Measurements from ENCODE around the gene STON2.
"Not testable (repeated sequence)": the region's sequence is repeated elsewhere in the genome, so short reads cannot be mapped to it uniquely, and the experiment has no call there.

STON2 gene

DNA sequence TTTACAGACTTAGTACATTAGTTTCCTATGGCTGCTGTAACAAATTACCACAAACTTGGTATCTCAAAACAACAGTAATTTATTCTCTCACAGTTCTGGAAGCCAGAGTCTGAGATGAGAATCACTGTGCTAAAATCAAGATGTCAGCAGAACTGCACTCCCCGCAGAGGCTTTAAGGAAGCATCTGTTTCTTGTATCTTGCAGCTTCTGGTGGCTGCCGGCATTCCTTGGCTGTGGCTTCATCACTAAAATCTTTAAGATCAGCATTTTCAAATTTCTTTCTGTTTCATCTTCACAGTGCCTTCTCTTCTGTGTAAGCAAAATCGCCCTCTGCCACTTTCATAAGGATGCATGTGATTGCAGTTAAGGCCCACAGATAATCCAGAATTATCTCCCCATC lies 9.4 kb downstream of the STON2 start:
- no peak for DNase-seq (ENCODE audit: low read depth, low spot score)
- no peak overlapping the region for H3K4me3 ChIP-seq (ENCODE audit: low read length)

DNA sequence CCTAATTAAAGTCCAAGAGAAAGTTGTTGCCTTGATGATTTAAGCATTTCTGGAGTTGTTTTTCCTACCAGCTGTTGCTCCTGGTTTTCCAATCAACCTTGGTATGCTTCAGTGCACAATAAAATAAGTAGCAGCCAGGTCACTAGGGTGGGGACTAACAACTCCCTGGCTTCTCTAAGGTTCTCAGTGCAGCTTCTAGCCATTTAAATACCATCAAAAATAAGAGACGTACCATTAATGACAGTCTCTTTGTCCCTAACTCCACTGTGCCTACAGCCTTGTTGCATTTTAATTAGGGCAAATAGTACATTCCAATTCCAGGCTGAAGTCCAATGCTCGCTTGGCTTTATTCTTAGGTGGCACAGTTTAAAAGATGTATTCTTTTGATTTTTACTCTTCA lies 11.8 kb downstream of the STON2 start:
- no peak overlapping the region for H3K4me3 ChIP-seq (ENCODE audit: low read length)
- DNase-seq (ENCODE audit: low read depth, low spot score): no peak

DNA sequence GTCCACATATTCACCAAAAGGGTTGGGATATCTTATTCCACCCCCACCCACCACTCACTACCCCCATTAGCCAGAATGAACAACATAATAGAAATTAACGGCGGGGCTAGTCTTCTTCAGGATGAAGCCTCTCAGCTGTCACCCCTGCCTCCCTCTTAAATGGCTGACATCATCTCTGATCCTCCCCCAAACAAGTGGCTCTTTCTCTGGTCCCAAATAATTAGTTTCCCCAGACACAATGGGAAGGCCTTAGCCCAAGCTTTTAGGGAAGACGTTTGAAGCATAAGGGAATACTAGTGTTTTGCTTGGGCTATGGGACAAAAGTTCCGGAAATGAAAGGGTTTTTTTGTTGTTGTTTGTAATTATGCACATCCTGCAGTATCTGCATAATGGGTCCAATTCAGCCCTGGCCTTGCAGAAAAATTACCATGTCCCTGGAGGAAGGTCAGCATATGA lies 13.8 kb downstream of the STON2 start:
- no peak for DNase-seq (ENCODE audit: low read depth, low spot score)
- no peak overlapping the region for H3K4me3 ChIP-seq (ENCODE audit: low read length)

DNA sequence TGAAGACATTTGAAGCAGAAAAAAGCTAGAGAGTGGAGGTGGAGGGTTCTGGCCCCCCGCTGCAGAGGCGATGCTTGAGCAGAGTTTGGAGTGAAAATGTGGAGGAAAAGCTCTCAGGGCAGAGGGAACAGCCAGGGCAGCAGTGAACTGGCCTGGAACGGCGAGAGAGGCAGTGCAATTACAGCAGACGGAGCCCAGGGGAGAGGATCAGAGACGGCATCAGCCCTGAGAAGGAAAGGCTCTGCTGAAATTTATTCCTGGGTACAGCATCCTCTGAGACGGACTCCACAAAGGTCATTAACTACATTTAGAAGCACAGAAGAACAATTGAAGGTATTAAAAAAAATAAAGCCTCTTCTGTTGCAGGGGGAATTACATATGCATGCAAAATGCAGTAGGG lies 14.2 kb downstream of the STON2 start:
- H3K4me3 ChIP-seq (ENCODE audit: low read length): no peak overlapping the region
- no peak for DNase-seq (ENCODE audit: low read depth, low spot score)

DNA sequence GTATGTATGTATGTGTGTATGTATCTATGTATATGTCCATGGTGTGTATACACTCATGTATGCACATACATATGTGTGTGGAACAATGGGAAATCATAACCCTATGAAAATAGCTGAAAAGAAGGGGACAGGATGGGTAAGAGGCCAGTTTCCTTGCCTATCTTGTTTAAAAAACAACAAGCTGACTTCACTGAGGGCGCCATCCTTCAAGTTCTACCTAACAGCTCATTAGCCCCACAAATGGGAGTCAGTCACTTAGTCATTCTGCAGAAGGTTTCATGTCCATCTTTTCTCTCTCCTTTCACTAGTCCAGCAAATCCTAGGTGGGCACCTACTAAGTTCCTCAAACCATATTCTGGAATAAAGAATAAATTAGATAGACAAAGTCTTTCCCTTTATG lies 14.7 kb downstream of the STON2 start:
- DNase-seq (ENCODE audit: low read depth, low spot score): no peak
- no peak overlapping the region for H3K4me3 ChIP-seq (ENCODE audit: low read length)

DNA sequence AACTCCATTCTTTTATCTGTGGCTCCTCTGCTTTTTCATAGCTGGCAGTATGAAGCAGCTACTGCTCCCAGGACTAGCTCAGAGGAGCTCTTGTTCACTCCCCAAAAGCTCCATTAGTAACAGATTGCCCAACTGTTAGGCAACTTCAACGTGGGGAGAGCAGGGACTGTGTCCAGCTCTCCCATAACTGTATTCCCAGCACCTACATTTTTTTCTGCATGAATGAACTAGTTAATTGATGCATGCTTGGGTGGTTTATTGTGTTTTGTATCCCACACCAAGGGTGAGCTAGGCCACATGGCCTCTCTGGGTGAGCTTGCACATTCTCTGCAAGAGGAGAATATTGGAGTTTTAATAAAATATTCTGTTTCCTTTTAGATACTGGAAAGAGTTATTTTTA lies 15.2 kb downstream of the STON2 start:
- no peak for DNase-seq (ENCODE audit: low read depth, low spot score)
- H3K4me3 ChIP-seq (ENCODE audit: low read length): no peak overlapping the region

DNA sequence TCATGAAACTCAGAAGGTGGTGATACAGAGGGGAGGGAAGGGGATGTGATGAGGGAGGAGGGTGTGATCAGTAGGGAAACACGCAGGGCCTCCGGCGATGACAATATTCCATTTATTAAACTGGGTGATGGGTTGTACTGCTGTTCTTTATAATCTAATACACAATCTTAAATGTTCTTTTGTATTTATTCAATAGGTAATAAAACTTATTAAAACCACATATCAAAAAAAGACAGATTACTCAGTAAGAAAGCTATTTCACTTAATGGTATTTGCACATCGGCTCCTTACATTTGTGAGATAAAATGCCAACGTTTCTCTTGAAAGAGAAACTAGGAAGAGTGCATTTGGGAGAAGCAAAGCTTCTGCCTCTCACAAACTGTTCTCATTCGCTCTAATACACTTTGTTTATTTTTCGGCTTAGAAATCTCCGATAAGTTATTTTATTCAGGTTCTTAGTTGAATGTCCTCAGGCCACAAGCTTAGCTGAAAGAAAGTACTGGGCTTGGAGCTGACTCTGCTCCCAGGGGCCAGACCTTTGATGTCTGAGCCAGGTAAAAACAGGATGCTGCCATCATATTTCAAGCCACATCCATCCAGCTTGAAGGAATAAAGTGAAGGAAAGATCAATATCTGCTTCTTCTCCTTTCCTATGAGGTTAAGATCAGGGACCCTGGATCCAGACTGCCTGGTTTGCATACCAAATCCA lies 17.5 kb downstream of the STON2 start:
- H3K4me3 ChIP-seq (ENCODE audit: low read length): no peak overlapping the region
- DNase-seq (ENCODE audit: low read depth, low spot score): no peak

DNA sequence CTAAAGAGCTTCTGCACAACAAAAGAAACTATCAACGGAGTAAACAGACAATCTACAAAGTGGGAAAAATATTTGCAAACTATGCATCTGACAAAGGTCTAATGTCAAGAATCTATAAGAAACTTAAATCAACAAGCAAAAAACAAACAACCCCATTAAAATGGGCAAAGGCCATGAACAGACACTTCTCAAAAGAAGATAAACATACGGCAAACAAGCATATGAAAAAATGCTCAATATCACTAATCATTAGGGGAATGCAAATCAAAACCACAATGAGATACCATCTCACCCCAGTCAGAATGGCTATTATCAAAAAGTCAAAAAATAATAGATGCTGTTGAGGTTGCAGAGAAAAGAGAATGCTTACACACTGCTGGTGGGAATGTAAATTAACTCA lies 20.1 kb downstream of the STON2 start:
- not testable (repeated sequence) for DNase-seq (ENCODE audit: low read depth, low spot score); H3K4me3 ChIP-seq (ENCODE audit: low read length)

DNA sequence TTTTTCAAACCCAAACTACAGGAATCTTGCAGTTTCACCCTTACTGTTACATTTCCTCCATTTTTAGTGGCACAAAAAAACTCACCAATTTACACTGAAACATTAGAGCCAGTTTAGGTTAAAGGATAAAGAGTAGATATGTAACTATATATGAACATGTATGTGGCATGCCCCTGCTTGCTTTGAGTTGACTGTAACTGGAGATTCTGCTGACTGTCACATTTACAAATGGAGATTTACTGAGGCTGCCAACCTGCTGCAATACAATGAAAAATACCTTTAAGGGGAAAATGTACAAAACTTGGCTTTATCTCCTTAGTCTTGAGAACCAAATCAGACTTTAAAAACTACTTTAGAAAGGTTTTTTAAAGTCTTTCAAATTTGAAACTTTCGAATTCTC lies 28.3 kb downstream of the STON2 start:
- H3K4me3 ChIP-seq (ENCODE audit: low read length): no peak overlapping the region
- no peak for DNase-seq (ENCODE audit: low read depth, low spot score)

DNA sequence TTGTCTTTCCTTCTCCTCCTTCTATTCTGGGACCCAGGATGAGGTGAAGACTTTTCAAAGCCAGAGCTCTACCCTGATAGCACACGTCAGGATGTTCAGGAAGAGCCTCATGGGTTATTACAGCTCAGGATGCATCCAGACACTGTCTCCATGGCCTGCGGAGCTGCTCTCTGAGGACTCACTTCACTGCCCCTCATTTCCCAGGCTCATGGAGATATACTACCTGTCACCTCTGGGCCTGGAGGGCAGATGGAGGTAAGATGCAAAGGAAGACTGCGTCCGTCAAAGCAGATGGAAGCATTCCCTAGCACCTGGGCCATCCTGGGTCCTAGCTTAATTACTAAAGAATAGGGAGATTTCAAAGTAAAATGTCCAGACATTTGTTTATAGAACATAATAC lies 32.6 kb downstream of the STON2 start:
- no peak for DNase-seq (ENCODE audit: low read depth, low spot score)
- no peak overlapping the region for H3K4me3 ChIP-seq (ENCODE audit: low read length)

DNA sequence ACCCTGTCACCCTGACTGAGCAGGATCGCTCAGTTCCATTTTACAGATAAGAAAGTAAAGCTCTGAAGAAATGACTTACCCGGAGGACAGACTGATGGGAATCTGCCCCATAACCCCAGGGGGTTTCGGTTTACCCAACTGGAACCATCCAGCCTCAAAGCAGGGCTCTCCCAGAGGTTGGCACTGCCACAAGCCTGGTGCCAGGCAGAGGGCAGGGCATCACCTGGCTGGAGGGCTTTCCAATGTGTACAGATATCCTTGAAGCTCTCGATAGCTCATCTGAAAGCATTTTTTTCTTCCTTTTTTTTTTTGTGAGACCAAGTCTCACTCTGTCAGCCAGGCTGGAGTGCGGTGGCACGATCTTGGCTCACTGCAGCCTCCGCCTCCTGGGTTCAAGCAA lies 33.2 kb downstream of the STON2 start:
- no peak for DNase-seq (ENCODE audit: low read depth, low spot score)

DNA sequence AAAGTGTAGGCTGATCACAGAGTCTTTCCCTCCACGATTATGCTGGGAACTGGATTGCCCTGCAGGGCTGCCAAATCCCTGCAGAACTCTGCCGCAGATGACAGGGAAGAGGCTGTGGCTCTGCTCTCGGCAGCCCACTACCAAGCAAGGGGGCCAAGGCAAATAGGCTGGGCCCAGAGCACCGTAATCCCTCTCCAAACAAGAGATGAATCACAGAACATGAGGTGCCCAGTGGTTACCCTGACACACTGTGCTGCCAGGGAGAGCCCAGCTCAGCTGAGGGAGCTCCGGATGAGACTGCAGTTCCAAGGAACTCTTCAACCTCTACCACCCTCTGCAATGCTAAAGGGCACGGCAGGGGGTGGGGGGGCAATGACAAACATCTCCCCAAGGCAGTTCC lies 33.9 kb downstream of the STON2 start:
- DNase-seq (ENCODE audit: low read depth, low spot score): no peak
- no peak overlapping the region for H3K4me3 ChIP-seq (ENCODE audit: low read length)

More for the DNA sequence above, 33.2 kb downstream of the STON2 start:
- no peak overlapping the region for H3K4me3 ChIP-seq (ENCODE audit: low read length)

DNA sequence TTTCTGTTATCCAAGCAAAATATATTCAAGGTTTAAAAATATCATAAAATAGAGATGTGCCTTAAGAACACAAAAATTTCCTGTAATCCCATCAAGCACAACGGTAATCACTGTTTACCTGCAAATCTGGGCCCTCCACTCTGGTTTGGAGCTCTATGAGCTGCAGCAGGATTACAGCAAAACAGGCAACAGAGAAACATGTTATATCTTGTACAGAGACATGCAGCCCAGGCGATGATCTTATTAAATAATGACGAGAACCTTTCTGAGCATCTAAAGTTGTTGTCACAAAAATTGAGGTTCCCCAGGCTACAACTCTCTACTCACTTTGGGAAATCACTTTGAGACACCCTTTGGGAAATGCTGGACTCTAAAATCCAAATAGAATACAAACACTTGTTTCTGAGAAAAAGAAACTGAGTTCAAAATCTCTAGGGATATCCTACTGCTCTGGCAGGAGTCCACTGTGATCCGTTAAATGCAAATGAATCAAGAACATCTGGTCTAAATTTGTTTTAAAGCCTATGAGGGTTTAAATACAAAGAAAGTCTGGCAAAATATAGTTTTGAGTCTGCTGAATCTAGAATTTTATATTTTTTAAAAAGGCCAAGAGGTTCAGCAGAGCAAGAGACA lies 36.3 kb downstream of the STON2 start:
- H3K4me3 ChIP-seq (ENCODE audit: low read length): no peak overlapping the region
- no peak for DNase-seq (ENCODE audit: low read depth, low spot score)

DNA sequence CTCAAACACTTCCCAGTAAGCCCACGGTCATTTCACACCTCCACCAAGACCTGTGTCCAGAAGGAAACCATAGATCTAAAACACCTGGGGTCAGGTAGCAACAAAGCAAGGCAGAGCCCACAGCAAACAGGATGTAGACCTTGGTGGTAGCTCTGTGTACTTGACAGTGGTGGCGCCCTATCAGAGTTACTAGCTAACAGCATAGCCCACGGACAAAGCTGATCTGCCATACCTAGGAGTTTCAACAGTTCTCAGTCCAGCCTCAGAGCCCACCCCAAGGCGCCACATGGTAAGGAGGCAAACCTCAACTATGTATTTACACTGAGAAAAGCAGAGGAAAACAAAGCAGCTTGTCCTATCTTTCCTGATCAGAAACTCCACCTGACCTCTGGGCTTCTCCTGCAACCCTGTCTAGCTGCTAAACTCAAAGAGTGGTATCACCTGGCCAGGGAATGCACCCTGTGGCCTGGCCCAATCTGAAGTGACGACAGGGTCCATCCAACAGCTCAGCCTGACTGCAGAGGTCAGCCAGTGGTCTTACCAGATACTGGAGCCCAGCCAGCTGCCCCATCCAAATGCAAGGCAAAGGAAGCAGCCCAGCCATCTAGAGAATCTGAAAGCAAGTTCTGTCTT lies 46.3 kb downstream of the STON2 start:
- no peak for DNase-seq (ENCODE audit: low read depth, low spot score)
- no peak overlapping the region for H3K4me3 ChIP-seq (ENCODE audit: low read length)

DNA sequence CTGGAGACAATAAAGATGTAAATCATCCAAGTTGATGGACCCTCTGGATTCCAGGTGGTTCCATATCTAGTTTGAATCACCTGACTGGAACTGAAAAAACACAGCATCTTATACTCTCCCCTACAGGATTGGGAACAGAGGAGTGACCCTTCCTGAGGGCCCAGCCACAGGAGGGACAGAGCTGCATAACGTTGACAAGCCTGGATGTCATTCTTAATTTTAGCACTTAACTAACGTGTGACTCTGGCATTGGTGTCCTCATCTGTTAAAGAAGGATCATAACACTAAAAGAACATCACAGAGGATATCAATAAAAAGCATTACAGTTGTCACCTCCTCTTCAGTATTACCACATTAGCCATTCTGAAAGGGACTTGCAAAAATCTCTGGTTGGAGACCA lies 47.7 kb downstream of the STON2 start:
- DNase-seq (ENCODE audit: low read depth, low spot score): no peak
- H3K4me3 ChIP-seq (ENCODE audit: low read length): no peak overlapping the region

DNA sequence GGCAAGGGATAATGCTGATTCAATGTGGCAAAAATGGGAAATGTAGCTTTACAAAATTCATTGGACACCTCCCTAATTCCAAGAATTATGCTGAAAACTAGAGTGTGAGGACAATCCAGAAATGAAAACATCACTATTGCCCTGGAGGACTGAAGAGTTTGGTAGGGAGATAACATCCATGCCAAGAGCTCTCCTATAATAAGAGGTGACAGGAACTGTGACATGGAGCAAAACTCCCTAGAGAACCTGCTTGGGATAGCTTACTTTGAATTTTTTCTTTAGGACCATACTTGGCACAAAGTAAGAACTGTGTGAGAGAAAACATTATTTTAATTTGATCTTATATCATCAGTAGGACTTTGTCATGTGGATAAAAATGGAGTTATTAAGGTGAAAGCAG lies 48.9 kb downstream of the STON2 start:
- H3K4me3 ChIP-seq (ENCODE audit: low read length): no peak overlapping the region
- DNase-seq (ENCODE audit: low read depth, low spot score): no peak

DNA sequence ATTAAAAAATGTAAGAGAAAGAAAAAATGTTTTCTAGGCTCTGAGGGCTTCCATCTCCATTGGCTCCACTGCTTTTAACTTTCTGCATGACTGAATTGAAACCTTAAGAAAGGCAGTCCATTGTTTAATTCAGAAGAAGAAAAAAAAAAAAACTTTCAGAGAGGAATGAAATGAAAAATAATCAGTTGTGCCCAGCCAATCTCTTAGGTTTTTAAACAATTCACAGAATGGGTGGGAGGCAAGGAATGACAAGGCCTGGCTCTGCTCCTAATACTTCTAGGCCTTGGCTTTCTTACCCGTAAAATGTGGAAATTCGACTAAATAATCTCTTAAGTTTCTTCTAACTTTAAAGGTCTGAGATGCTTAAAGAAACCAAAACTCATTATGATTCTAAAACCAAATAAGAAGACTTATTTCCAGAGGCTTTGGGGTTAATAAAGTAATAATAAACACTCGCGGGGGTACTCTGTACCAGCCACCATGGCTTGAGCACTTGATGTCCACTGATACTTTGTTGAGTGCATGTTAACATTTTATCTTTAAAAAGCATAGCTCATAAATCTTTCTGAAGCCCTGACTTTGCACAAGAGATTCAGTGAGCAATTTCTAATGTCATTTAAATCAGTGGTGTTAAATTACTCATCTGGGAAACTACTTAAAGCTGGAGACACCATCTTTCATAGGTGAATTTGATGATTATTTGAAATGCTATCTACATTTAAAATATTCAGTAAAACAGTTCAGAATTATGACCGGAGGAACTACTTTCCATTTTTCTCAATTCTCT lies 49.6 kb downstream of the STON2 start:
- DNase-seq (ENCODE audit: low read depth, low spot score): no peak
- H3K4me3 ChIP-seq (ENCODE audit: low read length): no peak overlapping the region

DNA sequence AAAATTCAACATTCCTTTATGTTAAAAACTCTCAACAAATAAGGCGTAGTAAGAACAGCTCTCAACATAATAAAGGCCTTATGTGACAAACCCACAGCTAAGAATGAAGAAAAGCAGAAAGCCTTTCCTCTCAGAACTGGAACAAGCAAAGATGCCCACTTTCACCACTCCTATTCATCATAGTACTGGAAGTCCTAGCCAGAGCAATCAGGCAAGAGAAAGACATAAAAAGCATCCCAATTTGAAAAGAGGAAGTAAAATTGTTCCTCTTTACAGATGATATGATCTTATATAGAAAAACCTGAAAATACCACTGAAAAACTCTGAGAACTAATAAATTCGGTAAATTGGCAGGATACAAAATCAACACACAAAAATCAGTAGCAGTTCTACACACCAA lies 52.1 kb downstream of the STON2 start:
- H3K4me3 ChIP-seq (ENCODE audit: low read length): no peak overlapping the region
- no peak for DNase-seq (ENCODE audit: low read depth, low spot score)

DNA sequence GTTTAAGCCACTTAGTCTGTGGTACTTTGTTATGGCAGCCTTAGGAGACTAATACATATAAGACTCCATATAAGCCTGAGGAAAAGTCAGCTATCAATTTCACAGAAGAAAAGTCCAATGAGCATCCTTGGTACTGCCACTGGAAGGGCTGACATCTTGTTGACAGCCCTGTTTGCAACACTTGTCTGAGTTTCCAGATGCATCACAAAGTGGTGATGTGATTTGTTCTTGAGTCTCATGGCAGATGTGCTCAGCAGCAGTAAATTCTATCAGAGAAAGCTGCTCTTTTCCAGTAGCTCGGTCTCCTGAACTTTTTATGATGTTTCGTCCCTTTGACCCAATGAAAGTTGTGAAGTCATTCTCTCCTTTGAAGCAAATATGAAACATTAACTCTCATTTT lies 54.3 kb downstream of the STON2 start:
- H3K4me3 ChIP-seq (ENCODE audit: low read length): no peak overlapping the region
- no peak for DNase-seq (ENCODE audit: low read depth, low spot score)
